ENCODE data around the gene KIAA1549. TPM values are rescaled to one million over a fixed set of nuclear protein-coding genes. Genes with fewer than 3 reads are reported as not detected.

Gene KIAA1549
- total RNA-seq, 1 experiment from 2014 or later: 18.7 TPM

DNA sequence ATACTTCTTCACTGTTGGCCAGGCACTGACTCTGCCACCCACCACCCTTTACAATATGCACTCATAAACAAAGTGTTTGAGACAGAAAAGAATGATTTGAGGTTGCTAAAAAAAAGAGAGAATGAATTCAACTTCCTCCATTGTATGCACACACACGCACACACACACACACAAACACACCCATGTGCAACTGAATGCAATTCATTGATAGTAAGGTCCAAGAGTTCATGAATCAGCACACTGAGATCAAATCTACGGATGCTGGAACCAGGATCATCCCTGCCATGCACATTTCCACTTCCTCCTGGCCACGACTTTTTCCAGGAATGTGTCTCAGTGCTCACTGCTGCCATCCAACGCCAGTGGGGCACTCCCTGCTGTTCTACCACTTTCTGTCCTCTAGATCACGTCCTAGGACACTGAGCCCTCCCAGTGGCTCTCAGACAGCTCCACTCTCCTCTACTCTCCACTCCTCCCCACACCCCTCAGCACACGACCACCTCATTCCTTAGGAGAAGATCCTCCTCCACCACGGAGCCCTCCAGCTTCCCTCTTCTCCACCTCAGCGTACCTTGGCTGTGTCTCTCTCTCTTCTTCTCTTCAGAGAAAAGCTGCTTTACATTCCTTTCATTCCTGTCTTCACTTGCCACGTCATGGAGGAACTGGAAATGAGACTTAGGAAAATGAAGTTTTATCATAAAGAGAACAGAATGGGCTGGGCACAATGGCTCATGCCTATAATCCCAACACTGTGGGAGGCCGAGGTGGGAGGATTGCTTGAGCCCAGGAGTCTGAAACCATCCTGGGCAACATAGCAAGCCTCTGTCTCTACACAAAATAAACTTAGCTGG lies 195.4 kb downstream of the KIAA1549 start:
- H3K4me1 Mint-ChIP-seq: peaks cover 6% of the 10 kb centered on the region
- no peak for TF ChIP-seq GRHL2 (CRISPR knock-in tag; IDR thresholded peaks at IDR 0.05; ENCODE audit: insufficient replicate concordance, severe bottlenecking)
- TF ChIP-seq, protein P1, sequence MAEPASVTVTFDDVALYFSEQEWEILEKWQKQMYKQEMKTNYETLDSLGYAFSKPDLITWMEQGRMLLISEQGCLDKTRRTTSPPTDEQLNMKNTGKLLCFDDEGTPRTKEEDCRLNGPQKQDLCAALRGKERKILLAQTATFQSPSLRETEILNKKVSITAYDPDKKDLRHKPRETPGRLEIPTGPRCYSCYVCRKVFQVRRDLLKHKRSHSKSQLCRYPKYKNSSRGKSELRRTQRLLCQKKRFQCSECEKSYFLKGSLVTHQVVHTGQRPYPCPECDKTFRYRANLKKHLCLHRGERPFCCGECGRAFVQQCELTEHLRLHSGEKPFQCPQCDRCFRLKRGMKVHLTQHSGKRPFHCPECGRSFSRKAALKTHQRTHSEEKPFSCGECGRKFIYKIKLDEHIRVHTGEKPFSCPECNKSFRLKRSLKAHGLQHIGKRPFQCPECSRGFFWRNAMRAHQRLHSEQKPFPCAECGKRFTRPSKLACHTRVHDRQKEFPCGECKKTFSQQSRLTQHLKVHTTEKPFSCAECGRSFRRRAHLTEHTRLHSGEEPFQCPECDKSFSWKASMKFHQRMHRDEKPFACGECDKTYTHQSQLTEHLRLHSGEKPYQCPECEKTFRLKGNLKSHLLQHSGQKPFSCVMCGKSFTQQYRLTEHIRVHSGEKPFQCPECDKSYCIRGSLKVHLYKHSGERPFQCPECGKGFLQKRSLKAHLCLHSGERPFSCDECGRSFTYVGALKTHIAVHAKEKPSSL (CRISPR knock-in tag; conservative IDR thresholded peaks at IDR 0.05): no peak
- TF ChIP-seq NR1H2 (CRISPR knock-in tag; IDR thresholded peaks at IDR 0.05): no peak
- TF ChIP-seq HMGXB4 (CRISPR knock-in tag; IDR thresholded peaks at IDR 0.05): no peak
- TF ChIP-seq SP1 (CRISPR knock-in tag; conservative IDR thresholded peaks at IDR 0.05): no peak
- TF ChIP-seq ZNF416 (CRISPR knock-in tag; IDR thresholded peaks at IDR 0.05): no peak
- peaks cover 18% of the 10 kb centered on the region for H3K9me3 Mint-ChIP-seq
- ATAC-seq (peak; percentile 44; the same call in 1 of the 2 replicates), DNase-seq (ENCODE audit: low spot score) (no peak)
- ChIA-PET CTCF (interaction anchor here (0.5 to 0.9 kb wide), 2 partner anchors 12 to 100 kb away, joined by 5 to 7 read pairs; no protein-coding TSS in a partner anchor), POLR2A (interaction anchor here (0.7 kb wide), 1 partner anchor 544 kb away, joined by 5 read pairs; no protein-coding TSS in a partner anchor)
- peaks cover 5% of the 10 kb centered on the region for H3K36me3 Mint-ChIP-seq
- no peaks in the 10 kb centered on the region; the same call in 1 of the 2 replicates for H3K27me3 Mint-ChIP-seq (ENCODE audit: low read depth)
- H3K4me3 Mint-ChIP-seq: no peak overlapping the region
- H3K27ac Mint-ChIP-seq: peak overlapping the region; percentile 31; the same call in 1 of the 2 replicates

GRCh38 chr7:138784692-138785091 lies 196.5 kb downstream of the KIAA1549 start:
- ATAC-seq: no peak
- TF ChIP-seq CREM (CRISPR knock-in tag; IDR thresholded peaks at IDR 0.05): no peak
- ChIA-PET CTCF (interaction anchor here (0.5 kb wide), 1 partner anchor 99 kb away, joined by 7 read pairs; no protein-coding TSS in a partner anchor), POLR2A (no interaction called here)
- peaks cover 5% of the 10 kb centered on the region for H3K36me3 Mint-ChIP-seq
- DNase-seq (ENCODE audit: low spot score): no peak
- H3K9me3 Mint-ChIP-seq: peaks cover 18% of the 10 kb centered on the region
- H3K4me1 Mint-ChIP-seq: peaks cover 6% of the 10 kb centered on the region
- H3K27me3 Mint-ChIP-seq (ENCODE audit: low read depth): no peaks in the 10 kb centered on the region; the same call in 1 of the 2 replicates
- no peak overlapping the region for H3K27ac Mint-ChIP-seq
- H3K4me3 Mint-ChIP-seq: no peak overlapping the region

Other genes starting within 250 kb of the KIAA1549 start
- 0.11 to 0.18 TPM (median 0.11 TPM) in 3 replicates for gene TMEM213, start 183.4 kb downstream of the KIAA1549 start, total RNA-seq (2021)
- gene ATP6V0A4, start 183.2 kb downstream of the KIAA1549 start, total RNA-seq (2021): 1.1 to 2.0 TPM (median 1.3 TPM) in 3 replicates
- gene ZC3HAV1L, start 54.7 kb upstream of the KIAA1549 start, total RNA-seq (2021): 5.8 to 9.3 TPM (median 7.1 TPM) in 3 replicates
- gene ZC3HAV1, start 128.3 kb upstream of the KIAA1549 start, total RNA-seq (2021): 31.9 to 38.0 TPM (median 34.0 TPM) in 3 replicates
- gene UBN2, start 249.8 kb upstream of the KIAA1549 start, total RNA-seq (2021): 32.9 to 39.0 TPM (median 33.1 TPM) in 3 replicates

Data from WTC11 (cell line).